ENCODE measurements around the gene DYNC1I1.

DYNC1I1 gene

DNA sequence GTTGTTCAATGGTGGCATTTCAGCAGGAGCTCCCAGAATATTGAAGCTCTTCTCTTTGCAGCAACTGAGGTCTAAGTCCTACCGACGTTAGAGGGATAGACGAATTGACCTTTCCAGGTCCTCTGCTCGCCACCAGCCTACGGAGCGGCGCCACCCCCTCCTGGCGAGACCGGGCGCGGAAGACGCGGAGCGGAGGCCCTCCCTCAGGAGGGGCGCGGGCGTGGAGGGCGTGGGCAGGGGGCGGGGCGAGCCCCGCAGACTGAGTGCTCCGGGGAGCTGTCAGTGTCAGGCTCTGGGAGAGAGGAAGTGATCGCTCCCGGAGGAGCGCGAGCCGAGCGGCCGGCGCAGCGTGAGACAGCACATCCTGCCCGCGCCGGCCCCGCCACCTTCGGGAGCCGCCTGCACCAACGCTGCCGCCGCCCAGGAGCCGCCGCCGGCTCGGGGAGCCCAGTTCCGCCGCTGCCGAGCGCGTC is at the start of gene DYNC1I1:
TSS of gene DYNC1I1 (plus strand) at position 257 of the 473 bp plus-strand sequence. CDS start 32,176 bp downstream, outside the sequence.
- peak; percentile 67 for DNase-seq

DNA sequence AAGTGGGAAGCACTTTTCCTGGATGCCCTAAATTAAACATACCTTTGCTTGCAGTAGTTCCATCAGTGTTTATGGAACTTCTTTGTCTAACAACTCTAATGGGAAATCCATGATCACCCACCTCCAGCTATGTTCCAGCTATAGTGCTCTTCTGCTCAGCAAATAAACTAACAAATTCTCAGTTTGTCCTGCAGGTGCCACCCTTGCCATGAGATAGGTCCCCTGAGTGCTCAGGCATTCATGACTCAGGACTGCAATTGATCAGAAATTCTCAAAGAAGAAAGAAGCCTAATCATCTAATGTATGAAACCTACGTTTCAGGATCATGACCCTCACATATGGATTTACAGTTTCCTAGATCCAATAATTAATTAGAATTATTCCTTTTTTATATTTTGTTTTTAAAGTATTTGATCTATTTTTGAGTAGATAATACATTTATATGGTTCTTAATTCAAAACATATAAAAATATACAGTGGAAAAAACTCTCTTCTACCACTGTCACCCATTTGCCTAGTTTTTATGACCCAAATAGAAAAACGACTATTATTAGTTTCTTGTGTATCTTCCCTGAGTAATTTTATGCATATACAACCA is 48.7 kb upstream of the DYNC1I1 start:
- peak; percentile 35 for DNase-seq

DNA sequence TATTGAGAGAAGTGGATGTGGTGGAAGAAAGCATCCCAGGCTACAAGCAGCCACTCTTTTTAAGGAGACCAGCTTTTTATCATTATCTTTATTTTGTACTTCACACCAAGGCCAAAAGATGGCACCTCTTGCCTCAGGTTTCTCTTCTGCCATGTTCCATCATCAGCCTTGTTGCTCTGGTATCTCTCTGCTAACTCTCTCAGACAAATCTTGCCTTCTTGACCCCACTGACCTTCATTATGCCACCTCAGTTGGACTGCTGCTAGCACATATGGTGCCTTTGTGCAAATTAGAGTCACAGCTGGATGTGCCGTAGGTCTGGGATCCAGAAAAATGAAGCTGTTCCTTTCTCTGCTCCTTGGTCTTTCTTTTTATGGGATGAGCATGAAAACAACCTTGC is 47.1 kb upstream of the DYNC1I1 start:
- DNase-seq: no peak

DNA sequence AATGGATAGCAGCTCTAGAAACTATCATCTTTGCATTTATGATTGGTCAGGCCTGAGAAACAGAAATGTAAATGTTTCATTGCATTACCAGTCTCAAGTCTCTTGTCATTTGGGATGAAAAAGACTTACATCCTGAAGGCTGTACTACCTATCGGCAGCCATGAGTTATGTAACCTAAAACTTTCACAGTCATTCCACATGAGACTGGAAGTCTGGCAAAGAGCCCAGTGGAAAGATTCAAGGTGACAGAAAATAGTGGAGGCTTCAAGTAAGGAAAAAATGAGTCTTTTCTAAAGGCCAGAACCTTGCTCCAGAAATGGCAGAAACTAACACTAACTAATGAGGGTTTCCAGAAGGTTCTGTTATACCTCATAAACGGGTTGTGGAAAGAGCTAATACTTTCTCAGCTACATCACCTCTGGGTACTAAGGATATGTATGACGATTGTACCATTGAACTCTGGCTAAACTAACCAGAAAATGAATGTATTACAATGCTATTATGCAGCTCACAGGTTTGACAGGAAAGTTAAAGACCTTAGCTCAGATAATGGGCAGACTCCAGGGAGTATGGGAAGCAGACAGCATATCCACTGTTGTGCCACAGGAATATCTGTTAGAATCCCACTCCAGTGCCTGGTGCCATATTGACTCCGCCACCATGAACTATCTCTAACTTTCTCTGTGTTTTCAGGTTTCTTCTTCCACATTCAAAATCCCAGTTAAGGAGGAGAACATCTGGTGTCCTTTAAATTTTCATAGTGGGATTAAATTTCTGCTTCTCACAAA is 41.7 kb upstream of the DYNC1I1 start:
- DNase-seq: no peak

DNA sequence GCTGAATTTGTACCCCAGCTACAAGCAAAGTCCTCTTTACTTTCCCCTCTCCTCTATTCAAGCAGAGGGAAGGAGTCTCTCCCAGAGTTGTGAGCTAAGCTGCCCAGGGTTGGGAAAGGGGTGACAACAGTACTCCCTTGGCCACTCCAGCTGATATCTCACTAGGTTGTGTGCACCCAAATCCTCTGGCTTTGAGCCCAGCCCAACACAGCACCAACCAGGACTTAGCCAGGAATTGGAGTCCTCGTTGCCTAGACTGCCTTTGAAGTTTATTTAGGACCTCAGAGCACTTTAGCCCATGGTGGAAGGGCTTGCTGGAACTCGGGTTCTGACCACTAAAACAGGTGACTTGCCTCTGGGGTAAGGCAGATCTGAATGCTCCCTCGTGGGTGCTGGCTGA is 35.7 kb upstream of the DYNC1I1 start:
- DNase-seq: no peak

DNA sequence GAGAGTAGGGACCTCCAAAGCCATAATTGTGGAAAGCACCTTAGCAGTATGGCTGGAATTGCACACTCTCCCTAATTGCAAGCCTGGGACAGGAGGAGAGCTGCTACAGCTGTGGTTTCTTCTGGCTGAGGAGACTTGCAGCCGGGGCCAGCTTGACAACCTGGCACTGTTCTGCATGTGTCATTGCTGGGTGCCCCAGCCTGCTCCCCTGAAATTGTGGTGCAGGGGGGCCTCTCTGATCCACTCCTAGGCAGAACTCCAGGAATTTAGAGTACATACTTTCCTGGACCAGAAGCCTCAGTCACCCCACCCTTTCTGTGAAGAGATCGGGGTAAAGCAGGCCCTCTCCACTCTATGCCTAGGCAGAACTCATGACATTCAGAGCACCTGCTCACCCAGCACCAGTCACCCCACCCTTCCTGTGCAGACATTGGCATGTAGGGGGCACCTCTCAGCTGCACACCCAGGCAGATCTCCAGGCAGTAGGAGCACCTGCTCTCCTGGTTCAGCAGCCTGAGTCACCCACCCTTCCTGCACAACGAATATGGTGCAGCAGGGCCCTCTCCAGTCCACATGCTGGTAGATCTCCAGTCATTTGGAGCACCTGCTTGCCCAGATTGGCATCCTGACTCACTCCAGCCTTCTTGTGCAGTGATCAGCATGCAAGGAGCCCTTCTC is 34.4 kb upstream of the DYNC1I1 start:
- DNase-seq: no peak

DNA sequence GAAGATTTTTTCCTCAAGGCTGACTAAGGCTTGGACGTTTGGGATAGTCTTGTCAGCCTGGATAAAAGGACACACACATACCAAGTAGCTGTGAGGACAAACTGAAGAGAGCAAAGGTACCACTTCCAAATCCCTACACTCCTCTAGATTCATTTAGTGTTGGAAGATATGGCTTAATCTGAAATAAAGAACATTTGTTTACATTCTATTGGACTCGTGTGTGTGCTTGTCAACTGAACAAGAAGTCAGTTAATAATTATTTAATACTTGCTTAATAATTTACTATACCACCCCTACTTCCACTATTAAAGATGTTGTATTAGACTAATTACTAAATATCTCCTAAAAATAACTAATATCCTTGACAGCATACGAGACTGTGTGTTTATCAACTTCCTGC is 23.3 kb upstream of the DYNC1I1 start:
- no peak for DNase-seq

DNA sequence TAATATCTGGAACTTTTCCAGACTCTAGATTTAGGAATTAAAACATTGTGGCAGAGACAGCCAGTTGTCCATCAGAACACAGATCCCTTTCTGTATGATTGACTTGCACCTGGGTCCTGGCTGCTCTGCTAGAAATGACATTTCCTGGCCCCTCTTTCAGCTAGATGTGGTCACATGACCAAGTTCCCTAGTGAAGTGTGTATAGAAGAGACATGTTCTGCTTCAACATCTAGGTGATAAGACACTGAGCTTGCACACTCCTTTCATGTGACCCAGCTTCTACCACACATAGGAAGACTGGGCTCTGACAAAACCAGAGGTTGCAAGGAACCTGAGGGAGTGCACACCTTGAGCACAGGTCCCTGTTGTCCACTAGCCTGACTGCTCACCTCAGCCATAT is 22.8 kb upstream of the DYNC1I1 start:
- no peak for DNase-seq

DNA sequence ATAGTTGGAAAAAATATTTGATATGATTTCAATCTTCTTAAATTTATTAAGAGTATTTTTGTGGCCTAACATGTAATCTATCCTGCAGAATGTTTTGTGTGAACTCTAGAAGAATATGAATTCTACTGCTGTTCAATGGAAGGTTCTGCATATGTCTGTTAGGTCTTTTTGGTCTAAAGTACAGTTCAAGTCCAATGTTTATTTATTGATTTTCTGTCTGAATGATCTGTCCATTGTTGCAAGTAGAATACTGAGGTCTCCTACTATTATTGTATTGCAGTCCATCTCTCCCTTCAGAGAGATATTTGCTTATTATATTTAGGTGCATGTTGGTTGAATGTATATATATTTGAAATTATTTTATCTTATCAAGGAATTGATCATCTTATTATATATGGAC is 18.9 kb upstream of the DYNC1I1 start:
- DNase-seq: no peak

DNA sequence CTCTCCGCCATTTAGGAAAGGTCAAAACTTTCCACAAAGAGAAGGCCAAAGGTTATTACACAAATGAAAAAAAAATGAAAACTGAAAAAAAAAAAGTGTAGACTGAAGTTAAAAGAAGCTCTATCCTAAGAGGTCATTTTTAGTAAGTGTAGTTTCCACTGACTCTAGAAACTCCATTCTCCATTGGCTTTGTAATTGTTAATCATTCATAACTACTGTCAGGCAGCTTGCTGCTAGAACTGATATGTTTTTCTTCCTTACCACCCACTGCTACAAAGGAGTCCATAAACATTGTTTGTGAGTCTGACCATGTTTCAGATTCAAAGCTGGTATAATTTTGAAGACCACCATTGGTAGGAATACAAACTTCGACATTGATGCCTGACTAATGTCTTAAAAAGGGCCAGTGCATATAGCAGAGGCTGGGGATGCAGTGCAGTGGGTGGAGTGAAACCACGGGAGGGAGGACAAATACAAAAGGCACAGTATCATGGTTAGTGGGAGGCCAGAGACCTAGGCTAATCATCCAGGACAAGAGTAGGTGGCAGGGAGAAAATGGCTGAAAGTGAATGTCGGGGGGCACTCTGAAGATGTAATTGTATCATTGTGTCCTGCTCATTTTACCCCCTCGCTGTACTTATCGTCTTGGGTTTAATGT is 16.9 kb upstream of the DYNC1I1 start:
- DNase-seq: no peak

DNA sequence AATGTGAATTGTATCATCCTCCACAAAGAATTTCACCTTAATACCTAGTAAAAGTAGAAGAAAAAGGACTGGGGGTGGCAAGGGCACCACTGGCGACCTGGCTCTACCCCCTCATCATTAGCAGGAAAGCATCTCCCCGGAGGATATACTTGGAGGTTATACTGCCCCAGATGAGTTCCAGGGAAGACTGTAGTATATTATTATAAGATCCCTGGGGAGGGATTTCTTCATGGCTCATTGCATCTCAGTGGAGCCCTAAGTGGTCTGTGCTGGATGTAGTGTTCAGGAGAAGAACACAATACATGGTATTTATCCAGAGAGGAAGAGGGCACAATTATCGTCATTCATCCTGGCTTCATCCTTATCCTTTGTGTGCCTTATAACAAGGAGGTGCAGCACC is 14.2 kb upstream of the DYNC1I1 start:
- no peak for DNase-seq

DNA sequence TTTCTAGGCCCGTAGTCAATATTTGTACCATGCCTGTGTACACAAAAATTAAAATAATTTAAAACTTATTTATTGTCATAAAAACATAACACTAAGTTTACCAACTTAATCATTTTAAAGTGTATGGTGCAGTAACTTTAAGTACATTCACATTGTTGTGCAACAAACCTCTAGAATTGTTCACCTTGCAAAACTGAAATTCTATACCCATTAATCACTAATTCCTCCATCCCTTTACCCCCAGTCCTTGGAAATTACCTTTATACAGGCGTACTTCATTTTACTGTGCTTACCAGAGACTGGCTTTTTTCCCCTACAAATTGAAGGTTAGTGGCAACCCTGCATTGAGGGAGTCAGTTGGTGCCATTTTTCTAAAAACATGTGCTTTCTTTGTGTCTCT is 6.3 kb upstream of the DYNC1I1 start:
- DNase-seq: no peak

DNA sequence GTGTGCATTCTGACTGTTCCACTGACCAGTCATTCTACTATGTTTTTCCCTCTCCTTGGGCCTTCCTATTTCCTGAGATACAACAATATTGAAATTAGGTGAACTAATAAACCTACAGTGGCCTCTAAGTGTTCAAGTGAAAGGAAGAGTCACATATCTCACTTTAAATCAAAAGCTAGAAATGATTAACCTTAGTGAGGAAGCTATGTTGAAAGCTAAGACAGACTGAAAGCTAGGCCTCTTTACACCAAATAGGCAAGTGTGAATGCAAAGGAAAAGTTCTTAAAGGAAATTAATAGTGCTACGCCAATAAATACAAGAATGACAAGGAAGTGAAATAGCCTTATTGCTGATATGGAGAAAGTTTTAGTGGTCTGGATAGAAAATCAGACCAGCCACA is 5.7 kb upstream of the DYNC1I1 start:
- DNase-seq: no peak

DNA sequence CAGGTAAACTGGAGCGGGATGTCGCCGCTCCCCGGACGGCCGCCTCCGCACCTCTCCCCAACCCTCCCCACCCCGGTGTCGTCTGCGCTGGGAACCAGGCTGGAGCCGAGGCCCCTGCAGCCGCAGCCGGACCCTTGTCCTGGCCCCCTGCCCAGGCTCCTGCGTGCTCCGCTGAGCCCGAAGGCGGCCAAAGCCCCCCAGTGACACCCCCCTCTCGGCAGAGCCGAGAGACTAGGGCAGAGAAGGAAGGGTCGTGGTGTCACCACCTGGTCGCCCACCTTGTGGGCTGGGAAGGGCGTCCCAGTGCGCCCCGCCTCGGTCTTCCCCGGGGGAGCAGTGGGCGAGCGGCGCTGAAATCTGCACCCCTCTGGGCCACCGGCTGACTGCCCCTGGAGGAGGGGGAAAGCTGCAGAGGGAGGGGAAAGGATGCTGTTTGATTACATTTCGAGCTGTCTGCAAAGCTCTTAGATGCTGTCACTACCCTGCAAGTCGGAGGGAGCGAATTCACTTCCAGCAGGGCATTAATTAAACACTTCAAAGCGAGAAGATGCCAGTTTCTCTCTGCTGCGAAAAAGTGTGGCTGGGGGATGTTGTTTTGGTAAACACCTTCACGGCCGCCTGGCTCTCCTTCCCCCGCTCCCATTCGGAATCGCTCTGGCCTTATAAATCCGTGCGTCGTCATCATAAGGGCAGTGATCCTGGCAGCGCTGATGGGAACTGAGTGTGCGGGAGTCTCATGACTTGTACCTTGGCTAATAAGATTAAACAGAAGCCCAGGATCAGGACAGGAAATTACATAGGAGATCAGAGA is 622 bp downstream of the DYNC1I1 start:
- no peak for DNase-seq

DNA sequence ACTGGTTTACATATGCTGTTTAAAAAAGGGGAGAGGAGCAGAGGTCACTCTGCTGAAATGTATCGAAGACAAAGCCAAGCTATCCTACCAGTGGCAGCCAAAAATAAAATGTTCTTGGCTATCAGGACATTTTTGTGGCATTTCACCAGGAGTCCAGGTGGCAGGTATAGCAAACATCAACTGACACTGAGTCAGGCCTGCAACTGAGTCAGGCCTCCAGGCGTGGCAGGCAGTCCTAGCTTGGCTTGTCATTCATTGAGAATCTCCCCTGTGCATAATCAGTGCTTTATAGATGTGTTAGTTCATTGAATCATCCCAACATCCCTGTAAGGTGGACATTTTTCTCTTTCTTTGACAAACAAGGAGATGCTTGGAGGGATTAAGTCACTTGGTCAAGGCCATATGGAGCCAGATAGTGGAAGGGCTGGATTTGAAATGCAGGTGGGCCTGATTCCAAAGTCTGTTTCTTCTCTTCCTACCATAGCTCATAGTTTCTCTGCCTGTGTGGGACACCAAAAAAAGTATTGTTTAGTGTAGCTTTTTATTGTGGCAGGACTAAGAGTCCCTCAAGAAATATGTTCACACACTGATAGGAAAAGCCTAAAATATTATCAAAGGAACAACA is 4.3 kb downstream of the DYNC1I1 start:
- DNase-seq: no peak

DNA sequence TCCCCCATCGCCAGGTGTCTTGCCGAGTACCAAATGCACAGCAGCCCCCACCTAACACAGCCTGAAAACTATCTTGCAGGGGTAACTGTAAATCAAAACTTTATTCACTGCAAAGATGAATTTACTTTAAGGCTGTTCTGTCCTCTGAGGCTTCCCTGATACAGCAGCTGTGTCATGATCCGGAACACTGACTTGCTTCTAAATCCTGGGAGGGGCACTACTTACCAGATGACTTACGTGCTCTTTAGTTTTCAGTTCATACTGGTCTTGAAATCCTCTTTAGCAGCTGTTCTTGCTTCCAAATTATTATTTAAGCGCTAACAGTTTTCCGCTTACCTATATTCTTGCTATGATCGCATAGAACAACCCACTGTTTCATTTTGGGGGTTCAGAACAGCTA is 4.9 kb downstream of the DYNC1I1 start:
- no peak for DNase-seq

DNA sequence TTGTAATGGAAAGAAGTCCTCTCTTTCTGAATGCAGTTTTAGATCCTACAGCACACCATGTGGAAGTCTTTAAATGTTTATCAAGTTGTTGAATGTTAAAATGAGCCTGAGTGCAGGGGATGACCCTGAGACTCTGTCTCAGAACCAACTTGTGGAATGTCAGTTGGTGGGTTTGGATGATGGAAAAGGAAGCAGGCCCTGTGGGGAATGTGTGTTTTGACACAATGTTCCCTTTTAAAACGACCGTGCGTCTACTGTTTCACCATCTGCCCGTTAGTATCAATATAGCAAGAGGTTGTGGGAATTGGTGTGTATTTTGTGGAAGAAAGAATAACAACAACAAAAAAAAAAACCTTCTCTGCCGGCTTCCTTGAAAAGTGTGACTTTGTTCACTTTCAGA is 8.3 kb downstream of the DYNC1I1 start:
- no peak for DNase-seq

DNA sequence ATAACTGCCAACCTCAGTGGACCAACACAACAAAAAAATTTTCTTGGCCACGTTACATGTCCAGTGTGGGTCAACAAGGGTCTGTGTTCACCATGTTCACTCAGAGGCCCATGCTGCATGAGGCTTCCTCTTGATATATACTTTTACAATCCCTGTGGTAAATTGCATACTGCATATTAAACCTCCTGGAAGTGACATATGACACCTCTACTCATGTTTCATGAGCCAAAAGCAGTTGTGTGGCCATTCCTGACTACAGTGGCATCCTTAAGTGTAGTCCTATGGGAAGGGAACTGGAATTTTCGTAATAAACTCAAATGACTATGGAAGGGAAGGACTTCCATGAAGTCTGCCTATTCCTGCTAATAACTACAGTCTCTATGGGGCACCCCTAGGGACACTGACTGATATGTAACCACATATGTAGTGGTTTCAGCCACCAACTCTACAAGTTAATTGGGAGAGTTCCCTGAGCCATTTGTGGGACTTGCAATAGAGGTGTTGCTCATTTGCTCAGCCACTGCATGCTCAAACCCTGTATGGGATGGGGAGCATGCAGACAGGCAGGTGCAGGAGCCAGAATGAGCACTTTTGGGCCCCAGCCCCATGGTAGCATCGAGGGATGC is 9.7 kb downstream of the DYNC1I1 start:
- no peak for DNase-seq

DNA sequence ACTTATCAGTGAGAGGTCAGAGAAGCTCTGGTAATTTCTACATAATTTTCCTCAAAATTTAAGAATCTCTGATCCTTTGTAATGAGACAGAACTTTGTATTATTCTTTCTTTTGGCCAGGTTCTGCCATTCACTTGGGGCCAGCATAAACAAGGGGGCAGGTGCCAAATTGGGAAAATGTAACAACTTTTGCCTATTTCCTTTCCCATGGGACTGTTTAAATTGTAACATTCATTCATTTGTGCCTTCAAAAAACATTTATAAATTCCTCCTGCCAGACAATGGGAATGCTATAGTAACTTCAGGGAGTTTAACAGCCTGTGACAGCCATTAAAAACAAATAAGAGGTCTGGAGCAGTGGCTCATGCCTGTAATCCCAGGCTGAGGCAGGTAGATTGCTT is 12.4 kb downstream of the DYNC1I1 start:
- no peak for DNase-seq

DNA sequence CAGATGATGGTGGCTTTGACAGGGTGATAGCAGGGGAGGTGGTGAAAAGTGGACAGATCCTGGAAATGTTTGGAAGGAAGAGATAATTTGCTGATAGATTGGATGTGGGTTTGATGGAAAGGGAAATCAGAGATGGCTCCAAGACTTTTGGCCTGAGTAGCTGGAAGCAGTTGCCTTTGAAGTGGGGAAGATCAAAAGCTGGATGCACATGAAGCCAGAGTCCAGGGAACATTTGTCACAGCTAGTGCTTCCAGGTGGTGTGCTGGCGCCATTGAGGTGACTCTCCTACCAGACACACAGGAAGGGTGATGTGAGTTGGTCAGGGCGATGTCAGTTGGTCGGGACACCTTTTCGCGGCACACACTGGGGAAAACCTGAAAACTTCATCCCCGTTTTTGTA is 15.9 kb downstream of the DYNC1I1 start:
- DNase-seq: no peak

DNA sequence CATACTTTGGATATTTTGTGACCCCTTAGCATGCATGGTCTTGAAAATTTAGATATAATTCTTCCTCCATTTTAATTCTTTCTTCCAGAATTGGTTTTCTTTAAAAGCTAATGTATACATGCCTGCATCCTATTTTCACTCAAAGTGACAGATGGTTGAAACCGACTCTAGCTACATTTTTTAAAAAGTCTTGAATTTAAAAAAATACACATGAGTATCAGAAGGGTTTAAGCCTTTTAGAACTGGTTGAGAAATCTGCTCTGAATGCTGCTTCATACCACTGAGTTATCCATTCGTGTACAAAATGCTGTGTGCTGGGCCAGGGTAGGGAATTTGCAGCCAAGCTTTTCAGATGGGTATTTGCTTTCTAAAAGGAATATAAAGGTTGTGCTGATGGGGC is 16.5 kb downstream of the DYNC1I1 start:
- DNase-seq: no peak

DNA sequence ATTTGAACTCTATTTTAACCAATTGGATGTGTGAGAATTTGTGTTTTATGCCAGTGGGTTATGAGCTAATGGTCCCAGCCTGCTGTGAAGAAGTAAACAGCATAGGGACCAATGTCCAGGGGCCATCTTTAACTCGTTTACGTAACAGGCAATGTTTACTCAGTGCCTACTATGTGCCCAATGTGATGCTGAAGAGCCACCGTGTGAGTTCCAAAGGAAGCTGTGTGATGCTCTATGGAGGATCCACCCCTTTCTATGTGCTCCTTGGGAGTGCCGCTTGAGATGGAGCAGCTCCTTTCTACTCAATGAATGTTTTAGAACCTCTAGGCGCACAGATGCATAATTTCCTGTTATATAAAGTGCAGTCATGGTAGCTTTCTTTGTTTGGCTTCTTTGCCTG is 21.3 kb downstream of the DYNC1I1 start:
- DNase-seq: no peak
